ENCODE data around the gene KNDC1.

Gene KNDC1

DNA sequence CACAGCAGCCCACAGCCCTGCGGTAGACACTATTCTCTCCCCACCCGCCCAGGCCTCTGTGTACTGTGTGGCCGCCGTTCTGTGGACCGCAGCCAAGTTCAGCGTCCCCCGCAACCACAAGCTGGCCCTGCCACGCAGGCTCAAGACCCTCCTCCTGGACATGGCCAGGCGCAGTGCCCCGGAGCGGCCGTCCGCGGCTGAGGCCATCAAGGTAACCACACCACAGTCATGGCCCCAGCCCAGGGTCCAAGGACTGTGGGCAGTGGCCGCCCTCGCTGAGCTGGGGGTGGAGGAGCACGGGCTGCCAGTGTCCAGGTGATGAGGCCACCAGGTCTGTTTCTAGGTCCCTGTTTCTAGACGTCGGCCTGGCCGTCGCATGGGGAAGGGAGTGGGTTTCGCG is 35.6 kb downstream of the KNDC1 start:
- no peak for DNase-seq

DNA sequence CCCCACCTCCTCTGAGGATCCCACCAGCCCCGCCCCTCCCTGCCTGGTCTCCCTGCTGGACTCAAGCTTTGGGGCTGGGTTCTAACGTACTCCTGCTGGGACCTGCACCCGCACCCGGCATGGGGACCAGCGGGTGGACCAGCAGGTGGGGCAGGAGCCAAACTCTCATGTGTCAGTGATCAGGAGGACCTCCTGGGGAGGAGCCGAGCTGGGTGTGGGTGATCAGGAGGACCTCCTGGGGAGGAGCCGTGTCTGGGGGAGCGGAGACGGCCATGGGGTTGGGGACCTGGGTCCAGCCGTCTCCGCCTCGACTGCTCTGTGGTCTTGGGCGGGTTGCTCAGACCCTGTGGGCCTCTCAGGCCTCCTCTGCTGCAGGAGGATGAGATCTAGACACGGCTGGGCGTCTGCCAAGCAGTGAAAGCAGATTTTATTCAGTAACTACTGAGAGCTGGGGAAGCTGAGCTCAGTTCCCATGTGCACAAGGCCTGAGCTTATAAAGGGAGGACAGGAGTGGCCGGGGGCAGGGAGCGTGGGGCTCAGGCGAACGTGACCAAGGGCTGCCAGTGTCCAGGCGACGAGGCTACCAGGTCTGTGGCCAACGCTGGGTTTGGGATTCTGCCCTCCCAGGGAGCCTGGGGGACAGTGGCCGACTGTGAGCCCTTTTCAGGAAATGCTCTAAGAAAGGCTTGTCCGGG is 36.3 kb downstream of the KNDC1 start:
- DNase-seq = no peak

DNA sequence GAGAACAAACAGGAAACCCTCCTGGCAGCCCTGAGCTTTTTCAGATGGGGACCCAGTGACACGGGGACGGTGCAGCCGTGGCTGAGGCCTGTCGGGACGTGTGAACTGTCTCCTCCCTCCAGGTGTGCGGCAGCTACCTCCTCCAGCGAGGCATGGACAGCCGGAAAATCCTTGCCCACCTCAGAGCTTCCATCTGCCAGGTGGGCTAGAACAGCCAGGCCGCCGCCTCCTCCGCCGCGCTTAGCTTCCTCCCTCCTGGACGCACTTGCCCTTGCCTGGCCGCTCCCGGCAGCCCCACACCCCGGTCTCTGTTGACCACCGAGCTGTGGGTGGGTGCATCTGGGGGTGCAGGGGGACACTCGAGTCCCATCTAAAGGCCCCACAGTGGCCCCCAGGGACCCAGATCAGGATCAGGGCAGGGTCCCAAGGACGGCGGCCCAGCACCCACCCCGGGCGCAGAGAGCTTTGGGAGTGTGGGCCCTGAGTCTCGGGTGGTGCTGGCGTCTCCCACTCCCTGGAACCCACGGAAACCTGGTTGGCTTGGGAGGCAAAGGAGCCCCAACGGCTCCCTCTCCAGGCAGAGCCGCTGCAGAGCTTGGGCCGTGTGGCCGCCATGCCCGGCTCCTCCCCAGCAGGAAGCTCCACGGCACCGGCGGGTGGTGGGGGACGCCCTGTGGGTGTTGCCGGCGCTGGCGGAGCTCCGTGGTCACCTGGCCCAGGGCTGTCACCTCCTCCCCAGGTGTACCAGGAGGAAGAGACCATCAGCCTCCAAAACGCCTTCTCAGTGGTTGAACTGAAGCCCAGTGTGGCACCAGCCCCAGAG is 37.1 kb downstream of the KNDC1 start:
- DNase-seq = no peak

GRCh38 chr10:133197786-133198185 is 37.8 kb downstream of the KNDC1 start:
- DNase-seq = no peak

- no peak for DNase-seq
Measured at GRCh38 chr10:133198206-133198605, 38.2 kb downstream of the KNDC1 start.

- DNase-seq = no peak
Measured at GRCh38 chr10:133198621-133199487, 38.8 kb downstream of the KNDC1 start.

- no peak for DNase-seq
Measured at GRCh38 chr10:133199488-133199885, 39.5 kb downstream of the KNDC1 start.

- DNase-seq = no peak
Measured at GRCh38 chr10:133199992-133200611, 40.1 kb downstream of the KNDC1 start.

DNA sequence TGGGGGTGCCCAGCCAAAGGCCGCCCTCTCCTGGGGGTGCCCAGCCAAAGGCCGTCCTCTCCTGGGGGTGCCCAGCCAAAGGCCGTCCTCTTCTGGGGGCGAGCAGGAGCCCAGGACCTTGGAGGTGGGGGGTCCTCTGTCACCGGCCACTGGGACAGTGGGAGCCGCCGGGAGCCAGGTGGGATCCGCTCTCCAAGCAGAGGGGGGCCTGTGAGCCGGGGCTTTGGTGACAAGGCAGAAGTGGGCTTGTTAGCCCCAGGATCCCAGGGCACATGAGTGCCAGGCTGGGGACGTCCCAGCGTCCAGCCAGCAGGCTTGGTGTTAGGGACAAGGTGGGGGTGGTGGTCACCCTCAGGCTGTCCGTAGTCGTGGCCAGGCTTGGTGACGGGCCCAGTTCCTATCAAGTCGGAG is 40.6 kb downstream of the KNDC1 start:
- DNase-seq = no peak

- no peak for DNase-seq
Measured at GRCh38 chr10:133201151-133201947, 41.3 kb downstream of the KNDC1 start.

DNA sequence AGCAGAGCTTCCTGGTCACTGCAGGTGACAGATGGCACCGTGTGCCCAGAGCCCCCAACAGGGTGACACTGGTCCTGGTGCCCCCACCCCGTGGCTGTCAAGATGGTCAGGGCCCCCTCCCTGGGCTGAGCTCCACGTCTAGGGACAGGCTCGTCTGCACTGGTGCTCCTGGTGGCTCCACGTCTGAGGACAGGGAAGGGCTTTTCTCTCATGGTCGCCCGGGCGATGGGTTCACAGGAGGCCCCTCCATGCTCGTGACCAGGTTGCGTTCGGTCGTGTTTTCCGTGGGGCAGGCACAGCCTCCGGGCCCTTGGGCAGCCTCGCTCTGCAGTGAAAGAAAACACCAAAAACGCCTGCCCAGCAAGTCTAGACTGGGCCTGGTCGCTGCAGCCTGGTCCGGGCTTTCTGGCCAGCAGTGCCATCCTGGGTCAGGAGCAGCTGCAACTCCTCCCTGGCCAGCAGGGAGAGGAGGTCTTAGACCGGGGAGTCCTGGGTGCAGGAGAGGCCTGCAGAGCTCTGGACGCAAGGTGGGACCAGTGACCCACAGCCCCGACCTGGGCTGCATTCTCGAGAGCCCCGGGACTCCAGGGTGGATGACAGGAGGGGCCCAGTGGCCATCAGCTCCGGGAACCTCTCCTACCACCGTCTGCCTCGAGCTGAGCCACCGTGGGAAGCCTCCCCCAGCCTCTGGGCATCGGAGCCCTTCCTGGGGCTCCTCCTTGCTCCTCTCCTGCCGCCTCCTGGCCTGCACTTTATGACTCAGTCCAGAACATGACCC is 42.1 kb downstream of the KNDC1 start:
- no peak for DNase-seq

DNA sequence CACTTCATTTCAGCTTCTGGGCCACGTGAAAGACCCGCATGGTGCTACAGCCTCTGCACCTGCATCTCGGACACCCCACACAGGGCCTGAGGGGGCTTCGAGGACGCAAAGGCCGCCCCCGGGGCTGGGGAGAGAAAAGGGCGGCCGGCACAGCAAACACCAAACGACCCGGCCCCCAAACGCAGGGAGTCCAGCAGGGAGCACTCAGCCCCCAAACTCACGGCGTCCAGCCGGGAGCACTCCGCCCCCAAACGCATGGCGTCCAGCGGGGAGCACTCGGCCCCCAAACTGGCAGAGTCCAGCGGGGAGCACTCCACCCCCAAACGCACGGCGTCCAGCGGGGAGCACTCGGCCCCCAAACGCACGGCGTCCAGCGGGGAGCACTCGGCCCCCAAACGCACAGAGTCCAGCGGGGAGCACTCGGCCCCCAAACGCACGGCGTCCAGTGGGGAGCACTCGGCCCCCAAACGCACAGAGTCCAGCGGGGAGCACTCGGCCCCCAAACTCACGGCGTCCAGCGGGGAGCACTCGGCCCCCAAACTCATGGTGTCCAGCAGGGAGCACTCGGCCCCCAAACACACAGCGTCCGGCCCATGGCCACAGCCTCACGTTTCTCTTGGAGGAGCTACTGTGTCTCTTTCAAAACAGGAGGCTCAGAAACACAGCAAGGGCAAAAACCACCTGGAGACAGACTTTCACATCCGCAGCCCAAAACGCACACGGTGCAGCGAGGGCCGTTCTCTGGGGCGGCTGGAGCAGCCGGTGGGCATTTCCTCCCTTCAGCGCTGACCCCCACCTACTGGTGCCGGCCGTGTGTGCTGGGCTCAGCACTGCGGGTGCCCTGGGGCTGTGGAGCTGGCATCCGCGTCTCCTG is 43.0 kb downstream of the KNDC1 start:
- DNase-seq = no peak

DNA sequence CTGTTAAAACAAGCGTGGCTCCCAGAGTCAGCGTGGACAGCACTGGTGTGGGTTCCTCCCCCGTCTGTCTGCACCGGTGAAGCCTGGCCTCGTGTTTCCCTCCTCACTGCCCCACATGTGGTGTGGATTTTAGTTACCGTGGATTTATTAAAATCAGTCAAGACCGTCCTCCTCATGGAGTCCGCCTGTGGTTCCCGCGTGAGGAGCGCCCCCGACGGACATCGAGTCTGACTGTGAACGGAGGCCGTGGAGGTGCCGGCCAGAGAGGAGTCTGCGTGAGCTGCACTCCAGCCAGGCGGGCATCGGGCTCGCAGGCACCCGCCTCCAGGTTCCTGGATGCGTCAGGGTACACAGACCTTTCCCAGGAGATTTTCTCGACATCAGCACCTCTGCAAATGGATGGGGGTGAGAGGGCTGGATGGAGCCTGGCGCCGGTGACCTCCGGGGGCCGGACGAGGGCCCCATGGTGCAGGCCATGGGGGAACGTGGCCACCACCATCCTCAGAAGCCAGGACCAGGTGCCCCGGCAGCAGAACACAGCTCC is 43.7 kb downstream of the KNDC1 start:
- no peak for DNase-seq

DNA sequence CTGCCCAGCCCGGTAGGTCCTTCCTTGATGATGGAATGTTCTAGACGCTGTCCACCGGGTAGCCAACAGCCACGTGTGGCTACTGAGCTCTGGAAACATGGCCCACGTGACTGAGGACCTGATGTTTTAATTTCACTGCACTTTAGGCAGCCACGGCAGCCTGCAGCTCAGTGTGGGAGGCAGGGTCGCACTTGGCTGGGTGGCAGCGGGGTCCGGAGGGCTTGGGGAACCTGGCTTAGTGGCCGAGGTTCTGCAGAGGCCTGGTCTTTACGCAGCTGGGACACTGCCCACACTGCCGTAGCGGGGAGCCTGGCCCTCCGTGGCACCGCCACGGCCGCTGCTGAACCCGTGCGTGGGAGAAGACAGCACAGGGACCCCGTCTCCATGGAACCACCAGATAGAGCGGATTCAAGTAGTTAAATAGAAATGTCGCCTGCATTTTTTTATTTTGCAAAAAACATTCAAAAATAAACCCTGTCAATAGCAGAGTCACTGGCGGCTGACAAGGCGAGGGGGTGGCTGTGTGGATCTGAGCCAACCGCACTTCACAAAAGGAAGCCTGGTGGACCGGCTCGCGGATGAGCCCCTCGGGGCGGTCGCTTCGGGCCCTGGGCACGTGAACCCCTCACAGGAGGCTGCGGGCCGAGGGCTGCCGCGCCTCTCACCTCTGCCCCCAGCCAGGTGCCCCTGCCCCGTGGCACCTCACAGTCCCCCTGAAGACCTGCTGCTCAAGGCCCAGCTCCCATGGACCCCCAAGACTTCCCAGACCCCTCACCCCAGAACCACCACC is 44.4 kb downstream of the KNDC1 start:
- DNase-seq = no peak

- no peak for DNase-seq
Measured at GRCh38 chr10:133205146-133205545, 45.1 kb downstream of the KNDC1 start.

DNA sequence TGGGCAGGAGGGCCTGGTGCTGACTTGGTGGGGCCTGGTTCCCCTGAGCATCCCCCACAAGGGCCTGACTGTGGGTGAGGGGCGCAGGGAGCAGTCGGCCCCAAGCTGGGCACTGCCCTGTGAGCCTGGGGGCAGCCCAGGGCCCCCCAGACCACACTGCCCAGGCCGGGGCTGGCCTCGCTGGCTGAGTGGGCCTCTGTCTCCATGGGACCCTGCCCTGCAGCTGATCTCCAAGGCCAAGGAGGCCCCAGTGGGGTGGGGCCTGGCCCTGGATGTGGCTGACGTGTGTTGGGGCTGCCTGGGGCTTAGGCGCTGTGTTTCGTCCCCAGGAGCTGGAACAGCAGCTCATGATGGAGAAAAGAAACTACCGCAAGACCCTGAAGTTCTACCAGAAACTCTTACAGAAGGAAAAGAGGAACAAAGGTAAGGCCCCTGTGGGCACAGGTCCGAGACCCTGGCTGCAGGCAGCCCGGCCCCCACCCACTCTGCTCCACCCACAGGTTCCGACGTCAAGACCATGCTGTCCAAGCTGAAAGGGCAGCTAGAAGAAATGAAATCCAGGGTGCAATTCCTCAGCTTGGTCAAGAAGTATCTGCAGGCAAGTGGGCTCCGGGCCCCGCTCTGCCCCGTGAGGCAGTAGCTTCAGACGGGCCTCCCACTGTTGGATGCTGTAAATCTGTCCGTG is 46.5 kb downstream of the KNDC1 start:
- DNase-seq = no peak

DNA sequence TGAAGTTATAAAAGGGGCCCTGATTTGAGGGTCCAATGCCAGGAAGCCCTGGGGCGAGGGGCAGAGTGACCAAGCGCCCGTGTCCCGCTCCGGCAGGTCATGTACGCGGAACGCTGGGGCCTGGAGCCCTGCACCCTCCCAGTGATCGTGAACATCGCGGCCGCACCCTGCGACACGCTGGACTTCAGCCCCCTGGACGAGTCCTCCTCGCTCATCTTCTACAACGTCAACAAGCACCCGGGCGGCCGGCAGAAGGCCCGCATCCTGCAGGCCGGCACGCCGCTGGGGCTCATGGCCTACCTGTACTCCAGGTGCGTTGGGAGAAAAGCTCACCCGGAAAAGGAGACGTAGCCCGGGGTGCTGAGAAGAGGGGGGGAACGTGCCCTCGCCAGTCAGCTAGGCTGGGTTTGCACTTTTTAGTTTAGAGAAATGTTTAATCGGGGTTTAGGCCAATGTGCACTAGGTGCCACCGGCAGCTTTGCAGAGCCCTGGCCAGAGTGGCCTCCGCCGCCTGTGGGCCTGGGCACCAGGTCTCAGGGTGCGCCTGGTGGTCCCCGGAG is 47.1 kb downstream of the KNDC1 start:
- no peak for DNase-seq

GRCh38 chr10:133207627-133208026 is 47.6 kb downstream of the KNDC1 start:
- no peak for DNase-seq
